ENCODE results near the gene WDR38.

WDR38 gene

DNA sequence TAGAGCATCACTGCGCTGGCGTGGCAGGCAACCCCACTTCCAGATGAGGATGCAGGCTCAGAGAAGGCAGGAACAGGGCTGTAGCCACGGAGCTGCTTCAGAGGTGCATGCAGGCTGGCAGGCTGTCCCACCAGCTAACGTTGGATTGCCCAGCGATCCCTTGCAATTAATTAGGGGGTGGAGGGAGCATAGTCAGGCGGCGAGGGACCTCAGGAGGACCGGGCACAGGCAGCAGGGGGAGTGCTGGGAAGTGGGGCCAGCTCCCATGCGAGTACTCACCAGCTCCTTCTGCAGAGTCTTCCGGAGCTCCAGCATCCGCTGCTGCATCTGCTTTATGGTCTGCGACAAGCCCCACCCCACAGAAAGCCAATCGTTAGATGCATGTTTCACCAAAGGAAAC is 29.0 kb downstream of the WDR38 start:
- POLR2A ChIA-PET = interaction anchor here (0.8 kb wide), 1 partner anchor 15 kb away, joined by 4 read pairs; no protein-coding TSS in a partner anchor

GRCh38 chr9:124884376-124884775 is 31.1 kb downstream of the WDR38 start:
- no peak for DNase-seq (ENCODE audit: extremely low spot score)
- TF ChIP-seq, protein P1, sequence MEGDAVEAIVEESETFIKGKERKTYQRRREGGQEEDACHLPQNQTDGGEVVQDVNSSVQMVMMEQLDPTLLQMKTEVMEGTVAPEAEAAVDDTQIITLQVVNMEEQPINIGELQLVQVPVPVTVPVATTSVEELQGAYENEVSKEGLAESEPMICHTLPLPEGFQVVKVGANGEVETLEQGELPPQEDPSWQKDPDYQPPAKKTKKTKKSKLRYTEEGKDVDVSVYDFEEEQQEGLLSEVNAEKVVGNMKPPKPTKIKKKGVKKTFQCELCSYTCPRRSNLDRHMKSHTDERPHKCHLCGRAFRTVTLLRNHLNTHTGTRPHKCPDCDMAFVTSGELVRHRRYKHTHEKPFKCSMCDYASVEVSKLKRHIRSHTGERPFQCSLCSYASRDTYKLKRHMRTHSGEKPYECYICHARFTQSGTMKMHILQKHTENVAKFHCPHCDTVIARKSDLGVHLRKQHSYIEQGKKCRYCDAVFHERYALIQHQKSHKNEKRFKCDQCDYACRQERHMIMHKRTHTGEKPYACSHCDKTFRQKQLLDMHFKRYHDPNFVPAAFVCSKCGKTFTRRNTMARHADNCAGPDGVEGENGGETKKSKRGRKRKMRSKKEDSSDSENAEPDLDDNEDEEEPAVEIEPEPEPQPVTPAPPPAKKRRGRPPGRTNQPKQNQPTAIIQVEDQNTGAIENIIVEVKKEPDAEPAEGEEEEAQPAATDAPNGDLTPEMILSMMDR (IDR thresholded peaks at IDR 0.05; ENCODE audit: control extremely low read depth, extremely low read depth, low read depth, missing control alignments) = no peak
- ChIA-PET POLR2A (no interaction called here), CTCF (interaction anchor here (0.7 to 3.6 kb wide), 3 partner anchors 9 to 111 kb away, joined by 3 to 15 read pairs (median 3); no protein-coding TSS in a partner anchor)

More for the DNA sequence above, 29.0 kb downstream of the WDR38 start:
- DNase-seq (ENCODE audit: extremely low spot score) = no peak
- TF ChIP-seq, protein P1 (IDR thresholded peaks at IDR 0.05; ENCODE audit: control extremely low read depth, extremely low read depth, low read depth, missing control alignments) = no peak
- CTCF ChIA-PET = interaction anchor here (1.2 to 4.9 kb wide), 3 partner anchors 10 to 29 kb away, joined by 5 to 26 read pairs (median 15); partner anchors contain the start of gene WDR38

GRCh38 chr9:124885551-124885950 is 32.3 kb downstream of the WDR38 start:
- TF ChIP-seq, protein P1 (IDR thresholded peaks at IDR 0.05; ENCODE audit: control extremely low read depth, extremely low read depth, low read depth, missing control alignments) = no peak
- no peak for DNase-seq (ENCODE audit: extremely low spot score)
- POLR2A ChIA-PET = interaction anchor here (0.7 kb wide), 1 partner anchor 32 kb away, joined by 5 read pairs; no protein-coding TSS in a partner anchor
- CTCF ChIA-PET = interaction anchor here (1.6 to 3.6 kb wide), 3 partner anchors 8 to 11 kb away, joined by 5 to 15 read pairs (median 6); no protein-coding TSS in a partner anchor

DNA sequence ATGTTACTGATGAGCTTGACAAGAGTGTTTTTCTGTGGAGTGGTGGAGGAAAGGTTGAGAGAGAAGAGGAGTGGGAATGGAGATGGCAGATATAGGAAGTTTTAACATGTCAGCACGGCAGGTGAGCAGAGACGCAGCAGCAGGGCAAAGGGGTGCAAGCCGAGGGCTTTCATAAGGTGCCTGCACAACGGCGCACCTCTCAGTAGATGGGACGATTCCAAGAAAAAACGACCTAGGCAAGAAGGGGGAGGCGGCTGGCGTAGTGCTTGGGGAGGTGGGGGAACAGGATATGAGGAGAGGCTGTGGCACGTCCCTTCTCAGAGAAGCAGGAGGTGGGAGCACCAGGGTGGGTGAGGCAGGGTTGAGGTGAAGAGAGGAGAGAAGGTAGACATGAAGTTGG is 33.2 kb downstream of the WDR38 start:
- ChIA-PET POLR2A (interaction anchor here (0.6 kb wide), 1 partner anchor 394 kb away, joined by 5 read pairs; no protein-coding TSS in a partner anchor), CTCF (interaction anchor here (1.6 to 1.7 kb wide), 2 partner anchors 9 to 12 kb away, joined by 5 to 6 read pairs; no protein-coding TSS in a partner anchor)
- DNase-seq (ENCODE audit: extremely low spot score) = no peak
- TF ChIP-seq, protein P1 (IDR thresholded peaks at IDR 0.05; ENCODE audit: control extremely low read depth, extremely low read depth, low read depth, missing control alignments) = no peak

DNA sequence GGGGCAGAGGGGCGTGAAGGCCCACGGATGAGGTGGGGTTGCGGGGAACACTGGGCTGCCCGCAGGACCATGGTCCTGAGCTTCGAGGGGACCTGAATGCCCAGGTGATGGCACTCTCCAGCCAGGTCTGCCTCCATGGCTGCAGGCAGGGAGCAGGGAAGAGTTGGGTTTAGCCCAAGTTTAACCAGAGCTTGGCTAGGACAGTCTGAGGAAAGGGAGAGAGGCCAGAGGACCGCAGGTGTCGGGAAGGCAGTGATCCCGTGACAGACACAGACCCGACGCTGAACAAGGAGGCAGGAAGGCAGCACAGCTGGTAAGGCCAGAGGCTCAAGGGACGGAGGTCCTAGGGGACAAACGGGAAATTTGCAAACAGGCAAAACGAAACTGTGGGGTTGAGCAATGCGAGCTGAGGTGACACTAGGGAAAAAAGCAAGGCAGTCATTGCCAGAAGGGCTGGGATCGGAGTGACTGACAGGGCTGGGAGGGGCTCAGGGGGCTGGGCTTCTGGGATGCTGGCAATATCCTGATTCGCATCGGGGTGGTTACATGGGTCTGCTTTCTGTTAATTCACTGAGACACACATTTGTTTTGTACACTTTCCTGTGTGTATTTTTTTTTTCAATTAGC is 33.7 kb downstream of the WDR38 start:
- CTCF ChIA-PET = interaction anchor here (1.6 to 1.7 kb wide), 2 partner anchors 10 to 12 kb away, joined by 5 to 6 read pairs; no protein-coding TSS in a partner anchor
- TF ChIP-seq, protein P1 (IDR thresholded peaks at IDR 0.05; ENCODE audit: control extremely low read depth, extremely low read depth, low read depth, missing control alignments) = no peak
- POLR2A ChIA-PET = interaction anchor here (0.6 kb wide), 1 partner anchor 395 kb away, joined by 5 read pairs; no protein-coding TSS in a partner anchor
- no peak for DNase-seq (ENCODE audit: extremely low spot score)

GRCh38 chr9:124887832-124888231 is 34.6 kb downstream of the WDR38 start:
- ChIA-PET POLR2A (no interaction called here), CTCF (interaction anchor here (1.3 kb wide), 1 partner anchor 14 kb away, joined by 3 read pairs; no protein-coding TSS in a partner anchor)
- no peak for DNase-seq (ENCODE audit: extremely low spot score)
- TF ChIP-seq, protein P1 (IDR thresholded peaks at IDR 0.05; ENCODE audit: control extremely low read depth, extremely low read depth, low read depth, missing control alignments) = no peak
